Measurements from ENCODE around the gene ZNF207.
"Not testable (repeated sequence)": the region's sequence is repeated elsewhere in the genome, so short reads cannot be mapped to it uniquely, and the experiment has no call there.

ZNF207 gene

DNA sequence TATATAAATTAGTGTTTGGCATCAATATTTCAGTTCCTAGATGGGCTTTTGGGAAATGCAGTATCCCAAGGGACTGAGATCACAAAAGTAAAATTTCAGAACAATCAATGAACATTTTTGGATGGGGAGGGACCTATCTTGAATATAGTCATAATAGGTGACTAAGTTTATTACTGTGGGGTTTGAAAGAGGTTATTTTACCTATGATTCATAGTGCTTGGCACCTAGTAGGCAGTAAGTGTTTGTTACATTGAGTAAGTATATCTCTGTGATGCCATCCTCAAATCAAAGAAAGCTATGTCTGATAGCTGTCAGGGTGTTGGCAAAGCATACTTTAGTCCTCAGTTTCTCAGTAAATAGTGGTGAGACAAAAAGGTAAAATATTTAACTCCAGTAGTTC, 36.9 kb downstream of the ZNF207 start:
- no peak for DNase-seq

GRCh38 chr17:32388128-32388527, 38.2 kb downstream of the ZNF207 start:
- not testable (repeated sequence) for DNase-seq

GRCh38 chr17:32388613-32389459, 38.9 kb downstream of the ZNF207 start:
- DNase-seq = no peak

- no peak for DNase-seq
Measured at GRCh38 chr17:32393904-32394303, 43.9 kb downstream of the ZNF207 start.

- no peak for DNase-seq
Measured at GRCh38 chr17:32396343-32396742, 46.4 kb downstream of the ZNF207 start.

- no peak for DNase-seq
Measured at GRCh38 chr17:32398946-32399345, 49.0 kb downstream of the ZNF207 start.

DNA sequence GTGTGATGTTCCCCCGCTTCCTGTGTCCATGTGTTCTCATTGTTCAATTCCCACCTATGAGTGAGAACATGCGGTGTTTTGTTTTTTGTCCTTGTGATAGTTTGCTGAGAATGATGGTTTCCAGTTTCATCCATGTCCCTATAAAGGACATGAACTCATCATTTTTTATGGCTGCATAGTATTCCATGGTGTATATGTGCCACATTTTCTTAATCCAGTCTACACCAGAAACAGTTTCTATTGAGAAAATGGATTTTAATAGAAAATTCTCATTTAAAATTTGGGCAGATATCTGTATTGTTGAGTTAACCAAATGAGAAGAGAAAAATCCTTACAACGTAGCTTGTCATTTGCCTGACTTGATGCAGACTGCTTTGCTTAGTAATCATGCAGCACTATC, 60.1 kb downstream of the ZNF207 start:
- not testable (repeated sequence) for DNase-seq

GRCh38 chr17:32426894-32427293, 76.9 kb downstream of the ZNF207 start:
- no peak for DNase-seq

- no peak for DNase-seq
Measured at GRCh38 chr17:32429598-32429997, 79.6 kb downstream of the ZNF207 start.
